Measurements from ENCODE around the gene S100A3. TPM values are rescaled to one million over a fixed set of nuclear protein-coding genes. Genes with fewer than 3 reads are reported as not detected.

The S100A3 gene
- polyA plus RNA-seq, 1 of the 3 experiments (the other 2 are of a cell fraction), result 11.8 TPM

Other genes starting within 250 kb of the S100A3 start
- gene PGLYRP3, start 236.3 kb downstream of the S100A3 start, polyA plus RNA-seq (2012; rRNA removed), result not detected in 2 replicates
- not detected in 2 replicates for gene PGLYRP4, start 200.4 kb downstream of the S100A3 start, polyA plus RNA-seq (2012; rRNA removed)
- not detected in 2 replicates for gene S100A9, start 191.4 kb downstream of the S100A3 start, polyA plus RNA-seq (2012; rRNA removed)
- not detected in 2 replicates for gene S100A12, start 173.6 kb downstream of the S100A3 start, polyA plus RNA-seq (2012; rRNA removed)
- not detected in 2 replicates for gene S100A8, start 158.2 kb downstream of the S100A3 start, polyA plus RNA-seq (2012; rRNA removed)
- not detected in 2 replicates for gene S100A7A, start 132.7 kb downstream of the S100A3 start, polyA plus RNA-seq (2012; rRNA removed)
- not detected in 2 replicates for gene S100A7, start 88.6 kb downstream of the S100A3 start, polyA plus RNA-seq (2012; rRNA removed)
- gene S100A6, start 13.3 kb downstream of the S100A3 start, polyA plus RNA-seq (2012; rRNA removed), result 844 and 895 TPM in 2 replicates
- 0.15 TPM in 1 of 2 replicates, not detected in the other for gene S100A5, start 8.3 kb downstream of the S100A3 start, polyA plus RNA-seq (2012; rRNA removed)
- 24.6 and 25.4 TPM in 2 replicates for gene S100A4, start 3.5 kb downstream of the S100A3 start, polyA plus RNA-seq (2012; rRNA removed)
- 27.3 and 31.4 TPM in 2 replicates for gene S100A2, start 16.6 kb upstream of the S100A3 start, polyA plus RNA-seq (2012; rRNA removed)
- gene S100A16, start 63.9 kb upstream of the S100A3 start, polyA plus RNA-seq (2012; rRNA removed), result 512 and 521 TPM in 2 replicates
- 0.15 TPM in 1 of 2 replicates, not detected in the other for gene S100A14, start 67.1 kb upstream of the S100A3 start, polyA plus RNA-seq (2012; rRNA removed)
- 12.3 and 17.1 TPM in 2 replicates for gene S100A13, start 78.2 kb upstream of the S100A3 start, polyA plus RNA-seq (2012; rRNA removed)
- gene S100A1, start 79.2 kb upstream of the S100A3 start, polyA plus RNA-seq (2012; rRNA removed), result 0.18 TPM in 1 of 2 replicates, not detected in the other
- gene CHTOP, start 84.8 kb upstream of the S100A3 start, polyA plus RNA-seq (2012; rRNA removed), result 76.7 and 84.9 TPM in 2 replicates
- 57.6 and 61.7 TPM in 2 replicates for gene SNAPIN, start 109.4 kb upstream of the S100A3 start, polyA plus RNA-seq (2012; rRNA removed)
- gene ILF2, start 121.7 kb upstream of the S100A3 start, polyA plus RNA-seq (2012; rRNA removed), result 189 and 236 TPM in 2 replicates
- gene NPR1, start 129.4 kb upstream of the S100A3 start, polyA plus RNA-seq (2012; rRNA removed), result 0.05 and 0.12 TPM in 2 replicates
- gene INTS3, start 178.8 kb upstream of the S100A3 start, polyA plus RNA-seq (2012; rRNA removed), result 64.3 and 80.9 TPM in 2 replicates
- gene SLC27A3, start 226.1 kb upstream of the S100A3 start, polyA plus RNA-seq (2012; rRNA removed), result 7.6 and 9.0 TPM in 2 replicates